Measurements from ENCODE around the gene DHODH.
A peak's percentile ranks its signal among the peaks of the same experiment; 100 is the strongest.
"Not testable (repeated sequence)": the region's sequence is repeated elsewhere in the genome, so short reads cannot be mapped to it uniquely, and the experiment has no call there.

Gene DHODH

DNA sequence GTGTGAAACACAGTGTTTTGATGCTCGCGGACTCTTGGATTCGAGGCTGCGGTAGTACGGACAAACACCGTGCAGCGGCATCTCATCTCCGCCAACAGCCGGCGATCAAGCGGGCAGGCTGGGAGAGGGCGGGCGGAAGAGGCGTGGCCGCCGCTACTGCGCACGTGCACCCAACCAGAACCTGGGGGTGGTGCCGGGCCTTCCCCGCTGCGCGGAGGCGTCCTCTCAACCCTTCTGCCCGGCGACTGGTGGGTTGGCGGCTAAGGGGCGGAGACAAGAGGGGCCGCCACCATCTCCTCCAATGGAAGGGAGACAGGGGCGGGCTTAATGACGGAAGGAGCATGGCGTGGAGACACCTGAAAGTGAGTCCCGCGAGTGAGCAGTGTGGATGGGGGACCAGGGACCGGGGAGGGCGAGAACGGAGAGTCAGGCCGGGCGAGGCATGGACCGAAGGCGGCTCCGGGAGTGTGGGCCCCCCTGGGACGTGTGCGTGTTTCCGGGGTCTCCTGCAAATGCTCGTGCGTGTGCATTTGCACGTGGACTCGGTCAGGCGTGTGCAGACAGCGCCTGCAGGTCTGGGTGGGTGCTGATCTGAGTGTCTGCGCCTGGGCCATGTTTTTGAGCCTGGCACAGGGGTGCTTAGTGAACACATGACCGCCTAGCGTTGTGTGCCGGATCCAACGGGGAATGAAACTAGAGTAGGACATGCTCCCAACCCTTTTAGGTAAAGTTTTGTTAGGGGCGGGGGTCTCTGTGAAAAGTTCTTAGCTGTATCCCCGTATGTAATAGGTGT lies at the start of gene DHODH:
Gene DHODH (plus strand): TSS at position 321 of the 793 bp plus-strand sequence. CDS start 21 bp downstream, at position 342.
- DNase-seq = peak; percentile 98

GRCh38 chr16:71961066-71962039 lies 47.2 kb upstream of the DHODH start:
- peak; percentile 82 for DNase-seq

GRCh38 chr16:71963125-71963875 lies 45.2 kb upstream of the DHODH start:
- DNase-seq = no peak

DNA sequence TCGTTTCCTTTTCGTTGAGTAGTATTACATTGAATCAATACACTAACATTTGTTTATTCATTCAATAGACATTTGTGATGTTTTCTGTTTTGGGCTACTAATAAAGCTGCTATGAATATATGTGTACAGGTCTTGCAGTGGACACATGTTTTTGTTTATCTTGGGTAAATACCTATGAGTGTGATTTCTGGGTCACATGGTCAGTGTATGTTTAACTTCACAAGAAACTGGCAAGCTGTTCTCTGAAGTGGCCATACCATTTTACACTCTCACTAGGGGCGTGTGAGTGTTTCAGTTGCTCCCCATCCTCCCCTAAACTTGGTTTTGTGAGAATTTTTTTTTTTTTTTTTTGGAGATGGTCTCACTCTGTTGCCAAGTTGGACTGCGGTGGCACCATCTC lies 43.3 kb upstream of the DHODH start:
- no peak for DNase-seq

- DNase-seq = no peak
Measured at GRCh38 chr16:71966932-71967331, 41.6 kb upstream of the DHODH start.

GRCh38 chr16:71969353-71969752 lies 39.2 kb upstream of the DHODH start:
- no peak for DNase-seq

- no peak for DNase-seq
Measured at GRCh38 chr16:71971571-71971970, 37.0 kb upstream of the DHODH start.

DNA sequence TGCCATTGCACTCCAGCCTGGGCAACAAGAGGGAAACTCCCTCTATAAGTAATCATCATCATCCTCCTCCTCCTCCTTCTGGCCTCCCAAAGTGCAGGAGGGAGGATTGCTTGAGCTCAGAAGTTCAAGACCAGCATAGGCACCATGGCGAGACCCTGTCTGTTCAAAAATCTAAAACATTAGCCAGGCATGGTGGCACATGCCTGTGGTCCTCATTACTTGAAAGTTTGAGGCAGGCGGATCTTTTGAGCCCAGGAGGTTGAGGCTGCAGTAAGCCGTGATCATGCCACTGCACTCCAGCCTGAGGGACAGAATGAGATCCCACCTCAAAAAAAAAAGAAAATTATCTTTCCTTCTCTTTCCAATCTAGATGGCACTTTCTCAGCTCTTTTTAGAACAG lies 36.2 kb upstream of the DHODH start:
- DNase-seq = no peak

DNA sequence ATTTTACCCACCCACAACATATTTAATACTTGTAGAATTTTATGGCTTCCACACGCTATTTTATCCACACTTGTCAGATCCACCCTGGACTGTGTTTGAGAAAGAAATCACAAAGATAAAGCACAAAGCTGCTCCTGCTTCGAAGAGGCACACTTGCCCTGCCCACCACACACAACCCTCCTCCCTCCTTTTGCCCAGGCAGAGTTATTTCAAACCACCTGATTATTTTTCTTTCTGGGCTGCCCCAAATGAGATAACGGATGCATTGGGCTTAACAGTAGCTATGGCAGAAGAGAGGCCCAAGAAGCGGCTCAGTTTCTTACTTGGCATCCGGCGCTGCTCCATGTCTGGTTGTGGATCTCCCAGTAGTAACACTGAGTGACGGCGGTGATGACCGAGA lies 35.5 kb upstream of the DHODH start:
- no peak for DNase-seq

DNA sequence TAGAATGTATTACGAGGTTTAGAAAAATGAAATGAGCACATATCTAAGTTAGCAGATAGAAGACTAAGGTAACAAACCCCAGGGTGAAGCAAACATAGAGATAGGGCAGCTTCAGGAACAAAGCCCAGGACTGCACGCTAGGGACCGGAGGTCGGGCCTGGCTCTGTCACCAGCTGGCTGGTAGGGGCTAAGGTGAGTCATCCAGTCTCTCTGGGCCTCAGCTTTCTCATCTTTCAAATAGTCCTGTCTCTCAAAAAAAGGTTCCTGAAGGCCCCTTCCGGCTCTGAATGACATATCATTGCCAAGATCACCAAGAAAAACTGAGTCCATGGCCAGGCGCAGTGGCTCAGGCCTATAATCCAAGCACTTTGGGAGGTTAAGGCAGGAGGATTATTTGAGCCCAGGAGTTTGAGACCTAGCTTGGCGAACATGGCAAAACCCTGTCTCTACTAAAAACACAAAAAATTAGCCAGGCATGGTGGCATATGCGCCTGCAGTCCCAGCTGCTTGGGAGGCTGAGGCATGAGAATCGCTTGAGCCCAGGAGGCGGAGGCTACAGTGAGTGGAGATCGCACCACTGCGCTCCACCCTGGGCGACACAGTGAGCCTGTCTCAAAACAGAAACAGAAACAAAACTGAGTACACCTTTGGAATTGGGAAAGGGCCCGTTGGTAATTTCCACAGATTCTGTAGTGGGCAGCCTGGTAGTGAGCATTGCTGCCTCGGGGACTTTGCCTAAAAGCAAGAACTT lies 34.3 kb upstream of the DHODH start:
- no peak for DNase-seq

GRCh38 chr16:71985262-71985974 lies 23.1 kb upstream of the DHODH start:
- no peak for DNase-seq

GRCh38 chr16:71986131-71986530 lies 22.4 kb upstream of the DHODH start:
- no peak for DNase-seq

DNA sequence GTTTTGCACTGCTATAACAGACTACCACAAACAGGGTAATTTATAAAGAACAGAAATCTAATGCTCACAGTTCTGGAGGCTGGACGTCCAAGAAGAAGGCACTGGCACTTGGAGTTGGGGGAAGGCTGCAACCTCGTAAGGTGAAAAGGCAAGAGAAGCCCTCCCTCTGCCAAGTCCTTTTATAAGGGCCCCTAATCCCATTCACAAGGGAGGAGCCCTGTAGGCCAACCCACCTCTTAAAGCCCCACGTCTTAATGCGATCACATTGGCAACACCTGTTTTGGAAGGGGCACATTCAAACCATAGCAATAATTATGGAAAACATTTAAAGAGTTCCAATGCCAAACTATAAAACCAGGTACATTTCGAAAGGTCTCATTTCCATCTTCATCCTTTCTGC lies 13.5 kb upstream of the DHODH start:
- DNase-seq = no peak

- not testable (repeated sequence) for DNase-seq
Measured at GRCh38 chr16:71997578-71997977, 11.0 kb upstream of the DHODH start.

DNA sequence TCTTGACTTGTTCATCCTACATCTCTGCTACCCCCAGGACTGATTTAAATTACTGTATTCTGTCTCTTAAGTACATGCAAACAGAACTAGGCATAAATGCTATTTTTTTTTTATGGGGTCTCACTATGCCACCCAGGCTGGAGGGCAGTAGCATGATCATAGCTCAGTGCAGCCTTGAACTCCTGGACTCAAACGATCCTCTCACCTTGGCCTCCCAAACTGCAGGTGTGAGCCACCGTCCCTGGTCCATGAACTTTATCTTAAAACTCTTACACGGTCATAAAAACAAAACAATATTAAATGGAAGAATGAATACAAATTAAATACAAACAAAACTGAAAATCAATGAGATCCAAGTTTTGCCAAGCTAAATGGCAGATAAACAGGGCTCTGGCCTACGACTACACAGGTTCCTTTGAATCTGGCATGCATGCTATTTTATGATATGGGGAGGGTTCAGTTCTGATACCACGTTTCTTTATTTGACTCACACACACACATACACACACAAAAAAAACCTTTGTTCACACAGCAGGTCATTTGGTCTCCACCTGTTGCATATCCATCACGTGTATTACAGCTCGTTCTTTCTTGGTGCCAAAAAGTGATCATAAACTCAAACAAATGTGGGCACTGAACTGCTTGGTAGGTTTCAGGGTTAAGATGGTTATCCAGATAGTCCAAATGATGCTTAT lies 7.2 kb upstream of the DHODH start:
- no peak for DNase-seq

- no peak for DNase-seq
Measured at GRCh38 chr16:72002619-72003018, 5.9 kb upstream of the DHODH start.

DNA sequence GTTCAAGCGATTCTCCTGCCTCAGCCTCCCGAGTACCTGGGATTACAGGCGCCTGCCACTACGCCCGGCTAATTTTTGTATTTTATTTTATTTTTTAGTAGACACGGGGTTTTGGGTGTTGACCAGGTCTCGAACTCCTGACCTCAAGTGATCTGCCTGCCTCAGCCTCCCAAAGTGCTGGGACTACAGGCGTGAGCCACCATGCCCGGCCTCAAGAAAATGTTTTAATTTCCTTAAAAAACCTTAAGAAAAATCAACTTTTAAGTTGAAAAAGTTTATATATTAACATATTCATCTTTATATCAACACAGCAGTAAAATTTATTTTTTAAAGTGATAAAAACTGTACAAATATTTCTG lies 500 bp upstream of the DHODH start:
- DNase-seq = not testable (repeated sequence)

GRCh38 chr16:72009779-72010178 lies 1.2 kb downstream of the DHODH start:
- DNase-seq = no peak

DNA sequence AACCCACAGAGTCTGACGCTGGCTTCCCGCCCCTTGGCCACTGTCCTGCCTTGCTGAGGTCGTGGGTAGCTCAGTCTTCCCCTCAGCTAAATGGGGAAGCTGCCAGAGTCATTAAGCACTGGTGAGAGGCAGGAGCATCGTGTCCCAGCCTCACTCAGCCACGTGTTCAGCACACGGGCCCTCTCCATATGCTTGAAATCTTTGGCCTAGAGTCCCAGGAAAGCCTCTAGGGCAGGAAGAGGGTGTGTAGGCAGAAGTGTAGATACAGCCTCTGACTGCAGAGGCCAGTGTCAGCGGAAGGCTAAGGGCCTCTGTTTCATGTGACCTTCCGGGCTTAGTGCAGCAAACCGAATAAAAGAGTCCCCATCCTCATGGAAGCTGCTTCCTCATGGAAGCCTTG lies 4.1 kb downstream of the DHODH start:
- DNase-seq = no peak

DNA sequence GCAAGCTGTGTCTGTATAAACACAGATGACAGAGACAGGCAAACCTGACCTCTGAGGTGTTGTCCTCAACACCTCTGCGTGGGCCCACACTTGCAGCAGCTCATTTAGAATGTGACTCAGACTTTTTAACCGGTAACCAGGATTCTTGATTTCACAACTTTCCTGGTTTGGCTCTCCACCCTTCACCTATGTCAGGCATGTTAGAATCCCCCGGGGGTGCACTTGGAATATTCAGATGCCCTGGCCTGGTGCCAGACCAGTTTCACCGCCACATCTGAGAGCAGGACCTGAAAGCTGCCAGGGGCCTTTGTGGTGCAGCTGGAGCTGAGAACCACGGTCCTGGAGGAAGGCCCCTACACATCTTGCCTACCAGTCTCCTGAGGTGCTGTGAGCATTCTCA lies 4.8 kb downstream of the DHODH start:
- DNase-seq = no peak

Data from CD4-positive, alpha-beta T cell treated with Interleukin-17A for 1 hour (primary cell).